ENCODE results near the gene TCEAL1.
"Not testable (repeated sequence)": the region's sequence is repeated elsewhere in the genome, so short reads cannot be mapped to it uniquely, and the experiment has no call there.

The TCEAL1 gene

GRCh38 chrX:103637604-103638338 is 9.0 kb downstream of the TCEAL1 start:
- DNase-seq, result no peak

DNA sequence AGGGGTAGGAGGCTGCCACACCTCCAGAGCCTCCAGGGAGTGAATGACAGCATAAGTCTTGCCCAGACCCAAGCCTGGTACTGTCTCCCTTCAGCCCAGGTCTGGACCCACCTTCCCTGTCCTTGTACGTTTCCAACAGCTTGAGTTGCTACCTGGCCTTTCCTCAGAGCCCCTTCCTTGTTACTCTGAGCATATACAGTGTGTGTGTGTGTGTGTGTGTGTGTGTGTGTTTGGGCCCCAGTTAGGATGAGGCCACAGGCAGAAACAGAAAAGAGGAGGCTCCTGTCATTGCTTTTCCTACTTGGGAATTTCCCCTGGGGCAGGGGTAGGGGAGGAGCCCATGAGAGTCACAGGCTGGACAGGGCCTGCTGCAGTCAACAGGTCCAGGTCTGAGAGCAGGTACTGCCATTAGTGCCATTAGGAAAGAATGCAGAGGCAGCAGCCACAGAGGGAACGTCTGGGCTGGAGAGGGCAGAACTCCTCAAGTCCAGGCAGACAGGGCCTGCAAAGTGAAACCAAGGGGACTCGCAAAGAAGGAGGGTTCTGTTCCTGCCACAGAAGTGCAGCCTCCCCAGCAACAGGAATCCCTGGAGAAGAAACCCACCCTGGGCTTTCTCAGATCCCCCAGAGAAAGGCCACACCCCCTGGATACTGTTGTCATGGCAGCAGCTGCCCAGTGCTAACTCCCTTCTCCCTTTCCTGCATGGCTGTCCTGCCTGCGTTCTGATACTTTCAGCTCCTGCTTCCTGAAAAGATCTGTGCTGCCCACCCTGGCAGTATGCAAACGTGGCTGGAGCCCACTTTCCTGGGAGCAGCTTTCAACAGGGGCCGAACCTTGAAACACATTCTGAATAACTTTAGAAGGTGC is 9.9 kb downstream of the TCEAL1 start:
- not testable (repeated sequence) for DNase-seq

GRCh38 chrX:103640401-103641155 is 11.8 kb downstream of the TCEAL1 start:
- DNase-seq, result no peak

DNA sequence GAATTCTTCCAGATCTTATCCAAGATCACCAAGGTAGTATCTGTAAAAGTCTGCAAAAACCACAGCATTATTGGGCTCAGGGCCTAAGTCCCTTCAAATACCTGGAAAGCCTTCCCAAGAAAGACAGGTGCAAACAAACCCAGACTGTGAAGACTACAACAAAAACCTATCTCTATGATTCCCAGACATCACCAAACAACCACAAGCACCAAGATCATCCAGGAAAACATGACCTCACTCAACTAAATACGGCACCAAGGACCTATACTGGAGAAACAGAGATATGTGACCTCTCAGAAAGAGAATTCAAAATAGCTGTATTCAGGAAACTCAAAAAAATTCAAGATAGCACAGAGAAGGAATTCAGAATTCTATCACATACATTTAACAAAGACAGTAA is 15.3 kb downstream of the TCEAL1 start:
- DNase-seq, result no peak

- no peak for DNase-seq
Observed at GRCh38 chrX:103647630-103648029, 18.9 kb downstream of the TCEAL1 start.

- no peak for DNase-seq
Observed at GRCh38 chrX:103651151-103651773, 22.5 kb downstream of the TCEAL1 start.

DNA sequence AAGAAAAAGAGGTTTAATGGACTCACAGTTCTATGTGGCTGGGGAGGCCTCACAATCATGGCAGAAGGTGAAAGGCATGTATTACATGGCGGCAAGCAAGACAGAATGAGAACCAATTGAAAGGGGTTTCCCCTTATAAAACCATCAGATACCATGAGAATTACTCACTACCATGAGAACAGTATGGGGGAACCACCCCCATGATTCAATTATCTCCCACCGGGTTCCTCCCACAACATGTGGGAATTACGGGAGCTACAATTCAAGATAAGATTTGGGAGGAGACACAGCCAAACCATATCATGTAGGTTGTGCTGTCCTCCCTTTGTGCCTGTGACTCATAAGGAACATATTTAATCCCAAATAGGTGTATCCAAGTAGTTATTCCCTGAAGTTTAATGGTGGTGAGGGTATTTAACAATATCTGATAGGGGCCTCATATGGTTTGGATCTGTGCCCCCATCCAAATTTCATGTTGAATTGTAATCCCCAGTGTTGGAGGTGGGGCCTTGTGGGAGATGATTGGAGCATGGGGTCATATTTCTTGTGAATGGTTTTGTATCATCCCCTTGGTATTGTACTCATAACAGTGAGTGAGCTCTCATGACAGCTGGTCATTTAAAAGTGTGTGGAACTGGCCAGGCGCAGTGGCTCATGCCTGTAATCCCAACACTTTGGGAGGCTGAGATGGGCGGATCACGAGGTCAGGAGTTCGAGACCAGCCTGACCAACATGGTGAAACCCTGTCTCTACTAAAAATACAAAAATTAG is 26.6 kb downstream of the TCEAL1 start:
- DNase-seq, result not testable (repeated sequence)

- DNase-seq, result no peak
Observed at GRCh38 chrX:103656617-103657016, 27.8 kb downstream of the TCEAL1 start.

GRCh38 chrX:103657066-103657465 is 28.3 kb downstream of the TCEAL1 start:
- not testable (repeated sequence) for DNase-seq

DNA sequence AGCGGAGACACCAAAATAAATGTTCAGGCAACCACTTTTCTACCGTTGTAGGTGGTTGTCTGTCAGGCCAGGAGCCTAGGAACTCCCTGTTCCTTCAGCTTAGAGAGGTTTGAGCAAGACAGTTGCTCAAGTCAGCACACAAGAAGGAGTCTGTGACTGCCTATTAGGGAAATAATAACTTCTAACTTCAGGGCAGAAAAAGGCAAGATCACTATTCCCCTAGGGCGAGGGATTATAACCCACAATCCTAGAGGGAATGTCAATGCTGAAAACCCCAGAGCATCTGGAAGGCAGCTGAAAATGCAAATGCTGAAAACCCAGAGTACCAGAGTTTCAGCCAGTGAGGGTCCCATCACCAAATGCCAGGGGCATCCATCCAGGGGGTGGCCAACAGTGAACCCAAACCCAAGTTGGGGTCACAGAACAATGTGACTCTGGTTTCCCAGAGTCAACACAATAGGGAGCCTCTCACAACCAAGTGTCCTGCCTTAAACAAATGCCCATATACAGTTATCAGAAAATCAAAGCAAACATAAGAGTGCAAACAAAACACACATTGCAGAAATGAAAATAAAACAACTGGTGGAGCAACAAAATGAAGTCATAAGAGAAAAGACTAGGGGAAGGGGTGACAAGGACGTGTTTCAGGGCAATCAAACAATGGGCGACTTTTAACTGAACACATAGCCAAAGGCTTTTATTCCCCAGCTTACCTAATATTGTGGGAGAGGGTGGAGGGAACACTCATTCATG is 30.1 kb downstream of the TCEAL1 start:
- no peak for DNase-seq

DNA sequence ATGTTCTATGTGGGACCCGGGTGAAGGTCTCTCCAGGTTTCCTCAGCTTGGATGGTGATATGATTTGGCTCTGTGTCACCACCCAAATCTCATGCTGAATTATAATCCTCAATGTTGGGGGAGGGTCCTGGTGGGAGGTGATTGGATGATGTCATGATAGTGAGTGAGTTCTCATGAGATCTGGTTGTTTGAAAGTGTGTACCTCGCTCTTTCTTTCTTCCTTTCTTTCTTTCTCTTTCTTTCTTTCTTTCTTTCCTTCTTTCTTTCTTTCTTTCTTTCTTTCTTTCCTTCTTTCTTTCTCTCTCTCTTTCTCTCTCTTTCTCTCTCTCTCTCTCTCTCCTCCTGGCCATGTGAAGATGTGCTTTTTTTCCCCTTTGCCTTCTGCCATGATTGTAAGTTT is 30.7 kb downstream of the TCEAL1 start:
- not testable (repeated sequence) for DNase-seq

GRCh38 chrX:103663981-103664762 is 35.4 kb downstream of the TCEAL1 start:
- no peak for DNase-seq

DNA sequence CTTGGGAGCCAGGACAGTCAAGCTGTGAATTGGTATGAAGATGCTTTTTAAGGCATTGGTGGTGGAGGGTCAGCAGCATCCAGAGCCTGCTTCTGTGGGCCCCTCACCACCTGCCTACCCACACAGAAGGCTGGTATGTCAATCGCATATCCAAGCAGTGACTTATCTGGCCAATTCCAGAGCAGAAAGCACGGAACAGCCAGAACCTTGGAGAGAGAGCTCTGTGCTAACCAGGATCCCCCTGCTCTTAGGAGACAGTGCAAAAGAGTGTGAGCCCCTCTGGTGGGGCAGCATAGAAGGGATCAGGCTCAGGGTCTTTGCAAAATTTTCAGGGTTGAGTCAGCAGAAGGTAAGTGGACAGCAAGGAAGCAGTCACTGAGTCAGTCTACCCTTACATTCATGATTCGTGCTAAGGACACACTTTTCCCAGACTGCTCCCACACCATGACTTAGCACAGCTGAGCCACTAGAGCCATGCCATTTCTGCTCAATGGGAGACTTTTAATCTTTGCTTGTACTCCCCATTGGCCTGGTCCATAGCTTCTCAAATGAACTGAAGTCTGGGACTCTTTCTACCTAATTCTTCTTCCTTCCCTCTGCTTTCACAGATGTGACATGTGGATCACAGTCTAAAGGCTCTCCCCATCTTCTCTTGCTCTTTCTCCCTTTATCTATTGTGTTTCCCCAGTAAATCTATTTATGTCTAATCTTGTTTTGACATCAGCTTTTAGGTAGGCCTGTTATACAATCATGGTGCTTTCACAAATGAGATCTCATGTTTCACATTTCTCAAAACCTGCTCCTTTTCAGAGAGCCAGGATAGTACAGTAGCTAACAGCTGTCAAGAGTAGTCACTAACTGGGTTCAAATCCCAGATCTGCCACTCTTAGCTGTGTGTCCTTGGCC is 37.7 kb downstream of the TCEAL1 start:
- no peak for DNase-seq

GRCh38 chrX:103669745-103670144 is 41.0 kb downstream of the TCEAL1 start:
- no peak for DNase-seq

DNA sequence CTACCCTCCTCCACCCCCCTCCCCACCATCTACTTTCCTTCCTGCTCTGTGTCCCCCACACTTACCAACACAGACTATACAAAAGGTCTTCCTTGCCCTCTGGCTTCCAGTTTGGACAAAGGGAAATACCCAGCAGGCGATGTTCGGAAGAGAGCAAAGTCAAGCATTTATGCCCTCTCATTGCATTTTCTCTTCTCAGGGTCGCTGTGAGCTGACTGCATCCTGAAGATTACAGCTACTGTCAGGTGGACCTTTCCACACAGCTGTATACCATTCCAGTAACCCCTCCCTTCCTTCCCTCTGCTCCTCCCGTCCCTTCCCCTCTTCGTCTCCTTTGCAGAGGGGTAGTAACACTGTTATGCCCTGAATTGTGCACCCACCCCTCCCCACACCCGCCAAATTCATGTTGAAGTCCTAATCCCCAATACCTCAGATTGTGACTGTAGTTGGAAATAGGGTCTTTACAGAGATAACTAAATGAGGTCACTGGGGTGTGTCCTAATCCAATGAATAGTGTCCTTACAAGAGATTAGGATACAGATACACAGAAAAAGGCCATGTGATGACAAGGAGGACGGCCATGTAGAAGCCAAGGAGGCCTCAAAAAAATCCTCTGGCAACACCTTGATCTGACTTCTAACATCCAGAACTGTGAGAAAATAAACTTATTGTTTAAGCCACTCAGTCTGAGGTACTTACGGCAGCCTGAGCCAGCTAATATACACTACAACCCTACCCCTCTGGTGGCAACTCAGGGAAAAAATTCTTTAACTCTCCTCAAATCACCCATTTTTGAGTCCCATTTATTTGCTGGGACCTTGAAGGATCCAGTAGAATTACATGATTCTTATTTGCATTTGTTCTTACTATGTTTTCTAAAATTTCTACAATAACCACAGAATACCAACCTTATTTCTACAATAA is 46.0 kb downstream of the TCEAL1 start:
- DNase-seq, result no peak

- no peak for DNase-seq
Observed at GRCh38 chrX:103678199-103678993, 49.6 kb downstream of the TCEAL1 start.

All from activated CD4-positive, alpha-beta T cell treated with anti-CD3 and anti-CD28 coated beads for 48 hours (primary cell).